BJ (cell line): ENCODE measurements around the gene SCD5. TPM values are rescaled to one million over a fixed set of nuclear protein-coding genes. Genes with fewer than 3 reads are reported as not detected.

Experiments
- CTCF ChIA-PET: fragments of 350-600 bp; formaldehyde crosslinking; extraction: SDS; loops from one replicate; lab custom pipeline; 2021; ENCODE audit warnings: antibody characterized with exemption, inconsistent platforms; lab: Yijun Ruan, JAX
- POLR2A ChIA-PET: fragments of 300-600 bp; sonication (Branson Sonifier 250); formaldehyde crosslinking; extraction: SDS; loops from one replicate; lab custom pipeline; 2021; ENCODE audit warnings: antibody characterized with exemption; lab: Charles Lee
- DNase-seq: peaks from one replicate; pipeline ENCODE4 v3.0.0-alpha.2; 2011; ENCODE audit warnings: low read depth
- H3K27me3 ChIP-seq: 2 replicates; pipeline ENCODE4 v1.6.0; 2011; ENCODE audit warnings: low read length; ENCODE audit not compliant: control insufficient read depth, insufficient read depth
- H3K36me3 ChIP-seq: 2 replicates; pipeline ENCODE4 v1.5.1; 2011; ENCODE audit warnings: low read length; ENCODE audit not compliant: control insufficient read depth, insufficient read depth
- H3K4me3 ChIP-seq: 2 replicates; pipeline ENCODE4 v1.5.1; 2011; ENCODE audit warnings: low read depth, mild to moderate bottlenecking, control low read depth, low read length
- CTCF ChIP-seq: IDR thresholded peaks from 2 replicates; pipeline ENCODE4 v1.5.1; 2011; ENCODE audit warnings: low read depth, mild to moderate bottlenecking, control low read depth, inconsistent platforms, low read length, moderate library complexity; ENCODE audit not compliant: insufficient read depth
- polyA plus RNA-seq: library from polyadenylated mRNA; depleted of rRNA; stranded (reverse); fragments of >200 nt; gene quantifications from 2 replicates; pipeline ENCODE4 v1.2.3, GENCODE V29; 2011

Gene SCD5
- polyA plus RNA-seq, 1 experiment, result 32.5 TPM

- Histone ChIP-seq H3K4me3 (no peak overlapping the region), H3K36me3 (no peaks in the 10 kb centered on the region), H3K27me3 (no peaks in the 10 kb centered on the region)
- no peak for TF ChIP-seq CTCF
- no peak for DNase-seq
- ChIA-PET CTCF (no interaction called here), POLR2A (no interaction called here)
Measured at GRCh38 chr4:82744284-82744968, 54.2 kb downstream of the SCD5 start.

- H3K36me3 ChIP-seq, result no peaks in the 10 kb centered on the region
Measured at GRCh38 chr4:82741188-82741587, 57.4 kb downstream of the SCD5 start.

GRCh38 chr4:82739287-82740190 is 59.1 kb downstream of the SCD5 start:
- peak; percentile 88 for TF ChIP-seq CTCF
- ChIA-PET CTCF (interaction anchor here (0.6 to 1.9 kb wide), 16 partner anchors 8 to 277 kb away, joined by 3 to 8 read pairs (median 4); partner anchors contain the start of gene SCD5), POLR2A (no interaction called here)
- H3K27me3 ChIP-seq, result no peaks in the 10 kb centered on the region
- DNase-seq, result no peak
- H3K36me3 ChIP-seq, result no peaks in the 10 kb centered on the region
- H3K4me3 ChIP-seq, result no peak overlapping the region

More at GRCh38 chr4:82741188-82741587, 57.4 kb downstream of the SCD5 start:
- TF ChIP-seq CTCF, result no peak
- no peak overlapping the region for H3K4me3 ChIP-seq
- H3K27me3 ChIP-seq, result no peaks in the 10 kb centered on the region
- ChIA-PET POLR2A (no interaction called here), CTCF (no interaction called here)
- no peak for DNase-seq

DNA sequence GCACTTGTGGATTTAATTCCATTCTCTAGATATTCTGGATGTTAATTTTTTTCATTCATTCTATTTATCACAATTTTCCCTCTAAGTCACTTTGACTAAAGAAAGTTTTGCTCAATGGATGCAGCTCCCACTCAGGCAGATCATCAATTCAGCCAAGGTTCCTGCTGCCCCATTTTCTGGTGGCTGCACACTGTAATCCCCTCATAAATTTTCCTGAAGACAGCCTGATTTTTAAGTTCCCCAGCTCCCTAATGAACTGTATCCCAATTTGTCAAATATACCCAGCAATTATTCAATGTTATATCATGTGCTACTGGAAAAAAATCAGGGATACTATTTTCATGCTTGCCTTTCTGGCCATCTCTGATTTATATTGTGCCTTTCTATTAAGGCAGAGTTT is 61.2 kb downstream of the SCD5 start:
- ChIA-PET POLR2A (interaction anchor here (0.6 kb wide), 1 partner anchor 19 kb away, joined by 3 read pairs; no protein-coding TSS in a partner anchor), CTCF (interaction anchor here (1.0 to 1.4 kb wide), 3 partner anchors 16 to 34 kb away, joined by 3 to 4 read pairs (median 4); no protein-coding TSS in a partner anchor)
- DNase-seq, result no peak
- no peak overlapping the region for H3K4me3 ChIP-seq
- no peaks in the 10 kb centered on the region for H3K36me3 ChIP-seq
- TF ChIP-seq CTCF, result no peak
- H3K27me3 ChIP-seq, result no peaks in the 10 kb centered on the region

GRCh38 chr4:82733636-82734035 is 65.0 kb downstream of the SCD5 start:
- Histone ChIP-seq H3K4me3 (no peak overlapping the region), H3K36me3 (no peaks in the 10 kb centered on the region), H3K27me3 (no peaks in the 10 kb centered on the region)
- no peak for TF ChIP-seq CTCF
- CTCF ChIA-PET, result interaction anchor here (0.9 to 1.2 kb wide), 3 partner anchors 8 to 78 kb away, joined by 3 read pairs; no protein-coding TSS in a partner anchor
- no peak for DNase-seq
- POLR2A ChIA-PET, result no interaction called here
